Measurements from ENCODE around the gene ARHGAP32.

The ARHGAP32 gene

GRCh38 chr11:128947773-128948172 is 244.4 kb downstream of the ARHGAP32 start:
- DNase-seq: no peak

GRCh38 chr11:128946648-128947047 is 245.5 kb downstream of the ARHGAP32 start:
- DNase-seq: no peak

- no peak for DNase-seq
Observed at GRCh38 chr11:128943428-128943976, 248.6 kb downstream of the ARHGAP32 start.

GRCh38 chr11:128942817-128943427 is 249.2 kb downstream of the ARHGAP32 start, which contains the start of gene TP53AIP1:
TP53AIP1 (minus strand) TSS chr11:128942871; CDS start chr11:128937818, 5,053 bp downstream.
- DNase-seq: no peak

- DNase-seq: no peak
Observed at GRCh38 chr11:128942272-128942612, 249.9 kb downstream of the ARHGAP32 start.

- DNase-seq: no peak
Observed at GRCh38 chr11:128941573-128942271, 250.4 kb downstream of the ARHGAP32 start.

- no peak for DNase-seq
Observed at GRCh38 chr11:128941110-128941509, 251.0 kb downstream of the ARHGAP32 start.

- DNase-seq: no peak
Observed at GRCh38 chr11:128940603-128941002, 251.5 kb downstream of the ARHGAP32 start.

- DNase-seq: no peak
Observed at GRCh38 chr11:128940156-128940555, 252.0 kb downstream of the ARHGAP32 start.

GRCh38 chr11:128939591-128939990 is 252.5 kb downstream of the ARHGAP32 start:
- no peak for DNase-seq

GRCh38 chr11:128938156-128938885 is 253.8 kb downstream of the ARHGAP32 start:
- DNase-seq: no peak

GRCh38 chr11:128937480-128937879 is 254.6 kb downstream of the ARHGAP32 start:
- no peak for DNase-seq

GRCh38 chr11:128936606-128937251 is 255.4 kb downstream of the ARHGAP32 start:
- no peak for DNase-seq

- no peak for DNase-seq
Observed at GRCh38 chr11:128934926-128935325, 257.2 kb downstream of the ARHGAP32 start.

- DNase-seq: no peak
Observed at GRCh38 chr11:128934351-128934750, 257.8 kb downstream of the ARHGAP32 start.

GRCh38 chr11:128933481-128934178 is 258.5 kb downstream of the ARHGAP32 start:
- DNase-seq: no peak

GRCh38 chr11:128931668-128932067 is 260.5 kb downstream of the ARHGAP32 start:
- DNase-seq: no peak

- no peak for DNase-seq
Observed at GRCh38 chr11:128931066-128931465, 261.1 kb downstream of the ARHGAP32 start.

- DNase-seq: no peak
Observed at GRCh38 chr11:128929991-128930390, 262.1 kb downstream of the ARHGAP32 start.

- no peak for DNase-seq
Observed at GRCh38 chr11:128929468-128929867, 262.7 kb downstream of the ARHGAP32 start.

- DNase-seq: peak; percentile 9
Observed at GRCh38 chr11:128928400-128928799, 263.7 kb downstream of the ARHGAP32 start.

GRCh38 chr11:128927683-128928336 is 264.3 kb downstream of the ARHGAP32 start:
- no peak for DNase-seq
